ENCODE results near the gene ZNF385D.

The ZNF385D gene

DNA sequence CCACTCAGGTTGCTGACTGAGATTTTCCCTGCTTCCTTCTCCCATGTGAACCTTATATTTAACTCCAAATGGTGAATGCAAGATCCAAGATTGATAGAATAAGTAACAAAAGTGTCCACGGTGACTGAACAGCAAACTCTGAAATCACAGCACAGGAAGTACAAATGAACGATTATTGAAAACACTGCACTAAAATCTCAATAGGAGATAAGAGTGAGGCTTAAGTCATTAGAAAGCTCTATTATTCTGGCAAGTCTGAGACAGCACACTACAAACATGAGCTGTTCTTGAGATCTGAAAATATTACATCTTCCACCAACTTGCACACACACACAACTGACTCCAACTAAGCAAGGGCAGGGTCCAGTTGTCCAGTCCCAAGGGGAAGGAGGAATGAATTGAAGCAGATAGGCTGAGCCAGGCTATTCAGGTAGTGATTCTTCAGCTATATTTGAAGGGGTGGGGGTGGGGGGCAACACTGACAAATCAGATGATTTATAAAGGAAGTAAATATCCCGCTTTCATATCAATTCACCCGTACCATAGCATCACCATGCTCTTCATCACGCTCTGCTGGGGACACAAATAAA is 2.9 kb downstream of the ZNF385D start:
- DNase-seq = no peak

DNA sequence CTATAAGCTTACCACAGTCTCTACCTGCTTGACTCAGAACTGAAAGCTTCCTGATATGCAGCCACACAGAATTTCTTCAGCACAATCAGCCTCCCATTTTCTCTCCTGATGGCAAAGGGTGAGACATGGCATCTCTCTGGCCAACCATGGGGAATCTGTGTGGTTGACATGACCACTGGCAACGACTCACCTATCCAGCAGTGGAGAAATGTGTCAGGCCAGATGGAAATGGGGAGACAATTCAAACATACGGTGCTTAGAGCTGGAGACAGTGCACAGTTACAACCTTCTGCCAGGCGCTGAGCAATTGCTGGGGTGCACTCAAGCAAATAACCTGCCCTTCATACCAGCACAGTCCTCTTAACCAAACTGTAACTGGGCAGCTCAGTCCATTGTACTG is 3.6 kb downstream of the ZNF385D start:
- DNase-seq = peak; percentile 20

DNA sequence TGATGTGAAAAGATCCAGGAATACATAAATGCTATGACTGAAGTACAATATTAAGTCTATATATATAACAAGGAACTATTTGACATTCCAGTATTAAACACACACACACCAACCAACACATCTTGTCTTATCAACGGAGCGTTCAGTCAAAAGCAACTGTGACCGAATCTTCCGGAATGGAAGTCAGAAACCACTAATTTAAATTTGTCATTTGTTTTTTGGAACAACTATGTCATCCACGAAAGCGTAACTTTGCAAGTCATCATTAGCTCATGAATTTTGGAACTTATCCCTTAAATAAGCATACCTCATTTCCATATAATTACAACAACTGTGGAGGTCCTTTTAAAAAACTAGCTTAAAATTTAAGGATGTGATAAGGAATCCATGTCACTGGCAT is 5.0 kb downstream of the ZNF385D start:
- no peak for DNase-seq

DNA sequence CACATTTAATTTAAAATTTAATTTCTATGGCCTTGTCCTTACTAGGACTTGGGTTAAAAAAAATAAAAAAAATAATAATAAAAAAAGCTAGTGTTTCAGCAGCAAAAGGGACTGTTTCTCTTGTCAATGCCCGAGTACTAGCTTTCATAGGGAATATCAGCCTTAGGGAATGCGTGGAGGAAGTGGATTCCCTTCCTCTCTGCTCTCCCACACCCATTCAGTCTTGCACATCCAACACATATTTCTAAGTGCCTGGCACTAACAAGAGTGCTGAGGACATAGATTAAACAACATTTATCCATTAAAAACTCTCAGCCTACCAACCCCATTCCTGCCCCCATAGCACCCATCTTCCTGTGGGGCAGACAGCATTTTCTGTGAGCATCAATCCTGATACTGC is 6.2 kb downstream of the ZNF385D start:
- peak; percentile 44 for DNase-seq

DNA sequence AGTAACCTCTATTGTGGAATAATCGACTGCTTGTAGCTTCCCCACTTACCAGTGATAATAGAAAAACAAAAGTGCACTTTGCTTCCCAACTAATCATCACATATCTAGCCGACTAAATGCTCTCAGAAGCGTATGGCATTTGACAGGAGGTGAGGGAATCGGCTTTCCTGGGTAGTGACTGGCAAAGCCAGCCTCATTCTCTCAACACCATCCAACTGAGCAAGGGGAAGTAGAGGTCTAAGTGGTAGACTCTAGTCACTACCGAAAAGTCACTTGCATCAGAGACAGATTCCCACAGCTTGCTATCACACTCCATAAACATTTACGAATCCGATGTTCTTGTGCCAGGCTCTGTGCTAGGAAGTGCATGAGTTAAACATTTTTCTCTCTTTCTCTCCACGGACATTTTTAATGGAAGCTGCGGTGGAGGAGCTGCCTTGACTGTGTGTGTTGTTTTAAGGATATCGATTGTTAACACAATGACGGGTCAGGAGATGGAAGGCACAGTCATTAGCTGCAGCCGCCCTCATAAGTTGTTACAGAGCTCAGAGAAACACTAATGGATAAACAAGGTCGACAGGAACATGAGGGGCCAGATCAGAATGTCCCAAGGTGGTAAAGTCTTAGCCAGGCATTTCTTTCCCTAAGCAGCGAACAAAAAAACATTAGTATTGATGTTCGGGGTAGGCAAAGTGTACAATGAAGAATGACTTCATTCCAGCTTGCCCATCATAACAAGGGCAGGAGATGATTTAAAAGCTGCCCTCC is 11.9 kb downstream of the ZNF385D start:
- DNase-seq = no peak

DNA sequence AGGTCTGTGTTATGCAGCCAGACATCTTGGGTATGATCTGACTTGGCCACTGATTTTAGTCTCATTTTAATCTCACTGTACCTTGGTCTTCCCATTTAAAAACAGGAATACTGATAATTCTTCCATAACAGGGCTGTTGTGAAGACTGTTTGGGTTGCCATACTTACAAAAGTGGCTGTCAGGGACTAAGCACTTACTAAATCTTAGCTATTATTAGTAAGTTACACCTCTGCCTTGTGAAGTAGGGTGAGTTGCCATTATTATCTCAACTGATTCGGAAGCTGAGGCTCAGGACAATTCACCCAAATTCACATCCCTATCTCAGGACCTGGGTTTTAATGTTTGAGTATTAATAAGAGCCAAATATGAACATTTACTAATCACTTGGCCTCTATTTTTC is 12.7 kb downstream of the ZNF385D start:
- no peak for DNase-seq

DNA sequence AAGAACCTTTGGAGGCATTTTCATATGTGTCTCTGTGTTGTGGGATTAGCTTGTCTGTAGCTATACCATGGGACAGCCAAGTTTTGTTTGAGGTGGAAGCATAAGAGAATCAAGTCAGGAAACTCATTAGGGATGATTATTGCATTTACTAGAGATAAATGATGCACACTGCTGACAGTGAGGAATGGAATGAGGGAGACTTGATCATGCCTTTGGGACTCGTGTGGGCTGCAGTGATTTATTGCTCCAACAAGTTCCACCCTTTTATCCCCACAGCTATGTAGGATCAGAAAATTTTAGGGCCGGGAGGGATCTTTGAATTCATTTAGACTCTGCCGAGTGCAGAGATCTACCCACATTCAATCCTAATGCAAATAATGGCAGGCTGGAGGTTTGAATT is 16.3 kb downstream of the ZNF385D start:
- no peak for DNase-seq

DNA sequence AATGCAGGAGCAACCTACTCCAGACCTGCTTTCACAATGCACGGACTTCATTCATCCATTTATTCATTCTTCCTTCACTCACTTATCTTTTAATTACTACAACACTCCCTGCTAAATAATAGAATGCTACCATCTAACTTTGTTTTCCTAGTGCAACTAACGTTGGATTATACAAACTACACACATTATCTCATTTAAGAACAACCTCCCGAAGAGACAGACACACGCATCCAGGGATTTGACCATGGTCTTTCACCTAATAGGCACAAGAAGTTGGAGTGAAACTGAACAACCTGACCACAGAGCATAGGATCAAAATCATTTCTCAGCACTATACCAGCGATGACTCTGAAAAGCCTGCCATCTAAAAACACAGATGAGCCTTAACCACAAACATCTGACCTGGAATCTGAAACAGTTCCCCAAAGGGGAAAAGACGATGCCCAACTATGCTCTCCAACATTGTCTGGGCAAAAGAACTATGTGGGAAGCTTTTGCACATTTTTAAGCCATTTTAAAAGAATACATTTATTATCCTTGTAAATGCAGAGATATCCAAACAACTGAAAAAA is 21.0 kb downstream of the ZNF385D start:
- peak; percentile 75 for DNase-seq

DNA sequence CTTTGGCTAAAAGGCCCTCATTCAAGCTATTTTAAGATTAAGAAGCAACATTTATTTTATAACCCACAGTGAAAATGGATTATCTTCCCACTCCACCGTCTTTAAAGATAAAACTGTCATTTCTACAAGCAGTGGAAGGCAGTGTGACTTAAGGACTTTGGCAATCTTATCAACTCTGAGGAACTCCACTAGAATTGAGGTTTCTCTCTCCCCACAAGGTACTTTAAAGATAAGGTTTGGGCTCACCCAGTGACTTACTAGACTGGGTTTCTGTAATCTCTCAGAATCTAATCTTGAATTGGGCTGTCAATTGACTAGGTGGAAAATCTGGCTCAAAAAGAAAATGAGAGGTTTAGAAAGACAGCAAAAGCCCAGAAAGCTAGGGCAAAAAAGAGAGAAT is 21.7 kb downstream of the ZNF385D start:
- DNase-seq = no peak

DNA sequence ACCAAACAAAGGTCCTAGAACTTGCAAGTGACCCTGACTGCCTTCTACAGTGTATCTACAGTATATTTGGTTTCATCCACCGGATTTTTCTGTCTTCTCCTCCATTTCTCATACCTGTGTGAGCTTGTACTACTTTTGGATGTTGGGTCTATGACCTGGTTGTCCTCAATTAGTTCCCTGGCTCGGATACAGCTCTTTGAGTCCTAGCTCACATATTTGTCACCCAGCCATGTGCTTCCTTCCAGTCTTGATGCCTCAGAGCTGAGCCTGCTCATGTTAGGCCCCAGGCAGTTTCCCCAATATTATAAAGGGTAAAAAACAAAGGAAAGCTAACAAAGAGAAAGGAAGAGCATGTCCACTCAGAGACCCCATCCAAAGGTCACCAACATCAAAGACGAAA is 28.2 kb downstream of the ZNF385D start:
- DNase-seq = no peak

DNA sequence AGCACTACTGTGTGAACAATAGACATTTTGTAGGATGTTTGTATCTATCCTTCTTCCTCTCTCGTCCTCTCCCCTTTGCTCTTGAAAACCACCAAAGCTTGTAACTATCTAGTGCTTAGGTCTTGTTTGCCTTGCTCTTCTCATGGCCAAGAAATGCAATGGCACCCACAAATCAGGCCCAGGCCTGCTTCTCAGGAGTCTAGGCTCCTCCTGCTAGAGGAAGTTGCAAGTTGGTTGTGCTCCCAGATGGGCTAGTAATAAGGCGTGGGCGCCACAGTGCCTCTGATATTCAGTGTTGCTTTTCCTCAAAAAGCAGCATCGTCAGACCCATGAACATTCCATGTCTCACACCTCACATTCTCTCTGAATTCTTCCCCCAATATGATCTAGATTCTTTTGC is 28.7 kb downstream of the ZNF385D start:
- DNase-seq = no peak

DNA sequence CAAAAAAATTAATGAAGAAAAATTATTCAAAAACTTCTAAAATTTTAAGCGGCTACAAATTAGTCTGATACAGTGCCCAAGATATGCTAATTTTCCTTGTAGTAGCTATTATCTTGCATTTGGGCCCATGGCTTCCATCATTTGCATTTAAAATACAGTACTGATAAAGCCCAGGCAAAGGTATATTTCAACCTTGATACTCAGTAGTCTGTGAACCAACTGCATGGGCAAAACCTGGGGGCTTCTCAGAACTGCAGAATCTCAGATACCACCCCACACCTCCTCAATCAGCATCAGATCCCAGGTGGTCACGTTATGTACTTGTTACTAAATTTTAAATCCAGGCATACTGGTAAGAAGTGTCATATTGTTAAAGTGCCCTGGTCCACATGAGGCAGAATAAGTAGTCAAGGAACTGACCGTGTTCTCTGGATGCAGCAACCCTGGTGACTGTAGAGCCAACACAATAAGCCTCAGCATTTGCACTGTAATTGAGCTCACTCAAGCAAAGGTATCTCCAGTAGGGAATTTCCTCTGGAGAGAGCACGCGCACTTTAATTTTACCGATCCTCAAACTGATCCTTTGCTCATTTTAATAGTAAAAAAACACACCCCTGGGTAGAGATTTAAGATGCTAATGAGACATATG is 31.9 kb downstream of the ZNF385D start:
- DNase-seq = no peak

DNA sequence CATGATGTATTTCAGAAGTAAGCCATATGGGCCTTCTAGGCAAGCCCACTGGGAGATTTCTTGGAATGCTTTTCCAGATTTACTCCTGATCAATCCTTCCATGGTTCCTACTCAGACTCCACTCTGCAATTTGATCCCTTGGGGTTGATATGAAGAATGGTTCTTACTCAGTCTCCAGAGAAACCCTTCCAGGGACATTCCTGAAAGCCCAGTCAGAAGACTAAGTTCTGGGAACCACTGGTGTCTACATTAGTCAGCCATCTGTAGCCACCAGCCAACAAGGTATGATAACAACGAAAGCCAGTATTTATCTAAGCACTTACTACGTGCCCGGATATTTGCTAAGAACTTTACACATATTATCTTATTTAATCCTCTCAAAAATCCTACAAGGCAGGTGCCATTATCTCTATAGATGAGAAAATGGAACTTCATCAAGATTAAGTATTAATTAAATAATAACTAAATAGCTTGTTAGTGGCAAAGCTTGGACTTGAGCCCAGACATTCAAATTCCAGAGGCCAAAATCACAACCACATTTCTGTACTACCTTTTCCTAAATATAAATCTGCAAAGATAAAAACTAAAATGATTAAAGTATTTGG is 32.7 kb downstream of the ZNF385D start:
- DNase-seq = peak; percentile 97

DNA sequence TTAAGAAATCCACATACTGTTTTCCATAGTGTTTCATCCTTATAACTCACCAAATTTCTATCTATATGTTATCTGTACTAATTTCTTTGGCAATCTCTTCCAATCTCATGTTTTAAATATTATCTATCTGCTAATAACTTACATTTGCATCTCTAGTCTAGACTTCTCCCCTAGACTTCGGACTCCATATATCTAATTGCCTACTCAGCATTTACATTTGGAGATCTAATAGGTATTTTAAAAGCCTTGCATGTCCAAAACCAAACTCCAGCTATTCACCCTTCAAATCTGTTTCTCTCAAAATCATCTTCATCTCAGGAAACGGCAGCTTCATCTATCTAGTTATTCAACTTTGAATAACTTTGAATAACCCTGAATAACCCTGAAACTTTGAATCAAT is 35.3 kb downstream of the ZNF385D start:
- DNase-seq = no peak

DNA sequence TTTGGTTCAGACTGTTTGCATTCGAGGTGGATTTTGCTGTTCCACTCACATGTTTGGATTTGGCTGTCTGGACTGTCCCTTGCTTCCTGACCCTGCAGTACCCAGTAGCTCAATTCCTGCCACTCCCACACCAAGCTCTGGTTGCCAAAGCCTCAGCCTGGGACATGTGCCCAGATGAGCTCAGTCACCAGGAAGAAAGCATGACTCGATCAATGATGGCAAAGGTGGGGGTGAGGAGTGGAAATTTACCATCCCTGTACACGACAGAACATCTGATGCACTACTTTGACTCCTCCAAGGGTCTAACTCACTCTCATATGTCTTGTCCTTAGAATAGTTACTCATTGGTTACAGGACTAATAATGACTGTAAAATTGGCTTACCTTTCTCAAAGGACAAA is 45.2 kb downstream of the ZNF385D start:
- peak; percentile 64 for DNase-seq

DNA sequence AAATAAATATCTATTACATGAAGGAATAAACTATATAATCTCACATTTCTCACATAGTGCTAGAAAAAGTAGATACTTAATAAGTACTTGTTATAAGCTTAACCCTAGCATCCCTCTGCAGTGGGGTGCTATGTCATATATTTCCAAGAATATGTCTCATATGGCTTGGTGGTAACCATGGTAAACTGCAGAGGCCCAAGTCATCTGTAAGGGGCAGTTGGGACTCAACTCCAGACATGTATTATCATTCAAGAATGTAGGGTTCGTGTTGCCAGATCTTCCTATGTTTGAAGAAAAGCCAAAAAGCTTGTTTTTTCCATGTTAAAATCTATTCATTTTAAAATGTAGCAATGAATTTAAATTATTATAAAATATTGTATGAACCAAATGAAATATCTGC is 46.2 kb downstream of the ZNF385D start:
- DNase-seq = no peak

DNA sequence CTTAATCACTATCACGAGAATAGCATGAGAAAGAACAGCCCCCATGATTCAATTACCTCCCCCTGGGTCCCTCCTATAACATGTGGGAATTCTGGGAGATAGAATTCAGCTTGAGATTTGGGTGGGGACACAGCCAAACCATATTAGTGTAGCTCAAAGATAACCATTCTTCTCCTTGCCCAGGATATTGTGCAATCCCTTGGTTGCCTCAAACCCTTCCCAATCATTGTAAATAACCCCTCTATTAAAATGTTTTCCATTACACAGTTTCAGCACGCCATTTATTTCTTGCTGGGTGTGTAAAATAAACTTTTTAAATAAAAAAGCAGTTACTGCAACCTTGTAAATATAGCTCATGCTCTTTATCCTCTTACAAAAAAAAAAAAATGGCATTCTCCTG is 47.7 kb downstream of the ZNF385D start:
- DNase-seq = no peak

DNA sequence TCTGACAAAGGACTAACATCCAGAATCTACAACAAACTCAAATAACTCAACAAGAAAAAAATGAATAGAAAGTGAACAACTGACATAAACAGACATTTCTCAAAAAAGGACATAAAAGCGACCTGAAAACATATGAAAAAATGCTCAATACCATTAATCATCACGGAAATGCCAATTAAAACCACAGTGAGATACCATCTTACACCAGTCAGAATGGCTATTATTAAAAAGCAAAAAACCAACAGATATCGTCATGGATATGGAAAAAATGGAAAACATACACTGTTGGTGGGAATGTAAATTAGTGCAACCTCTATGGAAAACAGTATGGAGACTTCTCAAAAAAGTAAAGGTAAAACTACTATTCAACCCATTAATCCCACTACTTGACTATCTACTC is 53.3 kb downstream of the ZNF385D start:
- no peak for DNase-seq

DNA sequence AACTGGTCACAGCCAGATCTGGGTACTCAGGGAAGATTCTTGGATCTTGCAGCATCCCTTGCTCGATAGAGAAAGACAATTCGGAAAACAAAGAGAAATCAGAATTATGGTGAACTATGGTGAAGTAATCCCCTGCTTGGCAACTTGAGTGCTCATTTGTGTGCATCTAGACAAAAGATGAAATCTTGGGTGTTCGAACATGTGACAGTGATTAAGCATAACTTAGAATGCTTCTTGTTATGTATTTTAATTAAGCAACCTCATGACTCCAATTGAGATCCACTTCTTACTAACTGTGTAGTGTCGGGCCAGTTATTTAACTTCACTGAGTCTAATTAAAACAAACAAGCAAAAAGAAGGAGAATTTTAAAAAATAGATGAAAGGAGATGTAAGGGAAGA is 56.5 kb downstream of the ZNF385D start:
- no peak for DNase-seq

DNA sequence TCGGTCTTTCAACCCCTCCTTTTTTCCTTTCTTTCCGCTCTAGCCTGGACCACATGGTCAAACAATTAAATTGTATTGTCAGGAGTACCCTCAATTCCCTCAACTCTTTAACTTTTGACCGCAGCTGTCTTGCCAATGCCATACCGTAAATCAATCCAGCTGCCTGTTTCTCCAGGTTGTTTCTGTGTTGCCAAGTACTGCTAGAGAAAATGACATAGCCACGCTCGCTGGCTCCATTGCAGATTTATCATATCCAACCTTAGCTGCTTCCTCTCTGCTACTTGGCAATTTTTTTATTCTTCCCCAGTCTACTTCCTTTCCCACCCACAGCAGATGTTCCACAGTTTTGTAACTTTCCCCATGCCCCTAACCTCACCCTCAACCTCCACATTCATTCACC is 60.0 kb downstream of the ZNF385D start:
- no peak for DNase-seq

DNA sequence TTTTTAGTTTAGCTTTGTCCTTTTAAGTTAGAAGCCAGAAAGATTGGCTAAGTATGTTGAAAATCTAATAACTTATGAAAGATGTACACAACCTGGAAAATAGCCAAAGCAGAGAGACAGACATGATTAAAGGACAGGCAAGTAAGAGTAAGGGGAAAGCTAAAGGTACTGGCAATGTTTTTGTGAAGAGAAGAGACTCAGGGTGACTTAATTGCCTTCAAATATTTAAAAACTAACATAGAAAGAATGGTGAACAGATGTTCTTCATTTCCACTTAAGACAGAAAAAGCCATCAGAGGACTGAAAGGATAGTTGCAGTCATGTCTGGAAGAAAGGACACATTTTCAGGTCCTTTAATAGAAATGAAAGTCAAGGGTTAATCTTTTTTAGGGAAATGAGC is 68.8 kb downstream of the ZNF385D start:
- DNase-seq = no peak

DNA sequence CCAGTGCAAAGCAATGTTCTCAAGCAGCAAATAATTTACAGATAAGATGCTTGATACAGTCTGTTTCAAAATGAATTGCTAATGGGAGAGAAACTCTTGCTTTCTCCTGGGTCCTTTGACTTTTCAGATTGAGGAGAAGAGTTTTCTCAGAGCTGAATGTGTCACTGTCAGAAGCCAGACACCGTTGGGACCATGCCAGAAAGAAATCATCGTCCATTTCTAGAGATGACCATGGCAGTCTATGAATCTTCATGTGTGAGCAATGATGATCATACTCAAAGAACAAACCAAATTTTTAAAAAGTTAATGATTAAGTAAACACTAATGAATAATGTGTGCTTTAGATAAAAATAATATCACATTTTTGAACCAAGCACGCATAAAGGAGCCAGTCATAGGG is 77.6 kb downstream of the ZNF385D start:
- no peak for DNase-seq

DNA sequence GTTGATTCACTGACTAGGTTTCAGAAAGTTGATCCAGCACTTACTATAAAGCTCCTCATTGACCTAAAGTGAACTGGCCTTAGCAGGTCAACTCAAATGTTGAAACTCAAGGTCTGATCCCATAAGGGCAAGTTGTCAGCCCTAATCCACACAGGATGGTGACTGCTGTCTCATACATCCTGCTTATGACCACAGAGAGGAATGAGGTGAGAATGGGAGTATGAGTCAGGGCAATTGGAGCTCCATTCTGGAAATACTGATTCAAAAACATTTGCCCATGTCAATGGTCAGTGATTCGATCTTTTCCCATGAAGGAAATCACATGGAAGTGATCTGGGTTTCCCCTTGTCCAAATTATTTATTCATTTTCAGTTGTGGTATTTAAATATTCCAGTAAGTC is 78.7 kb downstream of the ZNF385D start:
- DNase-seq = peak; percentile 90

DNA sequence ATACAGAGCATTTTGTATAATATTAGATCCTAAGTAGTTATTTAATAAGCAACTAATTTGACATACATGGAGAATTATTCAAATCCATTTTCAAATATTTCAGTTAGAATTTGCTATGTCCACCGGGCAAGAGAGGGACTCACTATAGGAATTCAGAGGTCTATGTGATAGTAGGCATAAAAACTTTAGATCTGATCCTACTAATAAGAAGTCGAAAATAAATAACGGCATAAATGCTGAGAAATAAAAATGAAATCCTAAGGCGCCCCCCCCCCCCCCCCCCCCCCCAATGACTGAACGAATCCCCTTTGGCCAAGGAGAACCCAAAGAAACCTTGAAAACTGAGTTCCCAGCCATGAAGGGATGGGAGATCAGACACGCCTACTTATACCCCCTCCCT is 80.6 kb downstream of the ZNF385D start:
- no peak for DNase-seq
